Mesenchymal stem cell (in vitro differentiated cells and primary cell): Measurements from ENCODE around the gene THAP8.

Experiments
- DNase-seq: peaks from one replicate; pipeline ENCODE4 v3.0.0-alpha.2; 2013
- H2AFZ ChIP-seq: one replicate; pipeline ENCODE4 v1.6.1; 2013; ENCODE audit warnings: low read depth, mild to moderate bottlenecking, control low read depth, inconsistent platforms, low read length, moderate library complexity
- H2AK5ac ChIP-seq: 2 replicates; pipeline ENCODE4 v1.6.1; 2013; ENCODE audit warnings: low read length, moderate library complexity, mild to moderate bottlenecking, inconsistent platforms; ENCODE audit not compliant: severe bottlenecking
- H2BK120ac ChIP-seq: one replicate; pipeline ENCODE4 v1.6.1; 2013; ENCODE audit warnings: low read depth, mild to moderate bottlenecking, inconsistent platforms, low read length, moderate library complexity
- H2BK12ac ChIP-seq, 2 experiments: one replicate each; pipeline ENCODE4 v1.6.1; 2013; ENCODE audit warnings: inconsistent platforms in 2 of 2, low read length in 2 of 2, mild to moderate bottlenecking in 2 of 2, moderate library complexity in 2 of 2, control low read depth in 1 of 2
- H2BK15ac ChIP-seq: one replicate; pipeline ENCODE4 v1.6.1; 2013; ENCODE audit warnings: mild to moderate bottlenecking, low read depth, inconsistent platforms; ENCODE audit not compliant: poor library complexity, severe bottlenecking
- H2BK5ac ChIP-seq: 2 replicates; pipeline ENCODE4 v1.6.1; 2013; ENCODE audit warnings: low read depth, mild to moderate bottlenecking, low read length, control low read depth, inconsistent platforms; ENCODE audit not compliant: poor library complexity, severe bottlenecking
- H3K14ac ChIP-seq, 2 experiments: one replicate each; pipeline ENCODE4 v1.6.1; 2013; ENCODE audit warnings: inconsistent platforms in 2 of 2, low read length in 2 of 2, control low read depth in 1 of 2, mild to moderate bottlenecking in 1 of 2, moderate library complexity in 1 of 2
- H3K18ac ChIP-seq, 2 experiments: one replicate each; pipeline ENCODE4 v1.6.1; 2013; ENCODE audit warnings: inconsistent platforms in 2 of 2, low read length in 2 of 2, control low read depth in 1 of 2, low read depth in 1 of 2, mild to moderate bottlenecking in 1 of 2
- H3K23ac ChIP-seq, 2 experiments: one replicate each; pipeline ENCODE4 v1.6.1; 2013; ENCODE audit warnings: inconsistent platforms in 2 of 2, low read length in 2 of 2, mild to moderate bottlenecking in 2 of 2, moderate library complexity in 2 of 2, control low read depth in 1 of 2
- H3K27ac ChIP-seq: 2 replicates; pipeline ENCODE4 v1.5.1; 2013; ENCODE audit warnings: mild to moderate bottlenecking, moderate library complexity, low read length, control low read depth, inconsistent platforms; ENCODE audit not compliant: poor library complexity, severe bottlenecking
- H3K27me3 ChIP-seq, 2 experiments: 2 replicates each; pipeline versions ENCODE4 v1.6.1 to v1.7.0; 2013; ENCODE audit warnings: low read length in 2 of 2, mild to moderate bottlenecking in 2 of 2, moderate library complexity in 2 of 2, control low read depth in 1 of 2, inconsistent platforms in 1 of 2; ENCODE audit not compliant: control insufficient read depth in 1 of 2, insufficient read depth in 1 of 2
- H3K36me3 ChIP-seq, 2 experiments: 2 replicates each; pipeline versions ENCODE4 v1.6.1 to v1.7.0; 2013; ENCODE audit warnings: low read length in 2 of 2, control low read depth in 1 of 2, inconsistent platforms in 1 of 2, low read depth in 1 of 2, mild to moderate bottlenecking in 1 of 2; ENCODE audit not compliant: insufficient read depth in 2 of 2, control insufficient read depth in 1 of 2
- H3K4ac ChIP-seq, 2 experiments: one replicate each; pipeline ENCODE4 v1.6.1; 2013; ENCODE audit warnings: inconsistent platforms in 2 of 2, low read length in 2 of 2, mild to moderate bottlenecking in 2 of 2, moderate library complexity in 2 of 2, control low read depth in 1 of 2, low read depth in 1 of 2
- H3K4me1 ChIP-seq: 2 replicates; pipeline ENCODE4 v1.6.1; 2013; ENCODE audit warnings: low read depth, low read length, control low read depth; ENCODE audit not compliant: control insufficient read depth, insufficient read depth
- H3K4me2 ChIP-seq: 2 replicates; pipeline ENCODE4 v1.6.1; 2013; ENCODE audit warnings: low read length, mild to moderate bottlenecking, inconsistent platforms; ENCODE audit not compliant: poor library complexity, severe bottlenecking
- H3K4me3 ChIP-seq, 2 experiments: 2 replicates each; pipeline versions ENCODE4 v1.5.1 to v1.7.0; 2013; ENCODE audit warnings: low read length in 2 of 2, mild to moderate bottlenecking in 2 of 2, control low read depth in 1 of 2, low read depth in 1 of 2; ENCODE audit not compliant: insufficient read depth in 1 of 2
- H3K79me1 ChIP-seq: replicated peaks from 2 replicates; pipeline ENCODE4 v1.6.1; 2013; ENCODE audit warnings: mild to moderate bottlenecking, control low read depth, low read length, inconsistent platforms; ENCODE audit not compliant: poor library complexity, severe bottlenecking
- H3K9ac ChIP-seq: 2 replicates; pipeline ENCODE4 v1.7.0; 2013; ENCODE audit warnings: mild to moderate bottlenecking, low read length, moderate library complexity
- H3K9me3 ChIP-seq: 2 replicates; pipeline ENCODE4 v1.7.0; 2013; ENCODE audit warnings: mild to moderate bottlenecking, low read length; ENCODE audit not compliant: control insufficient read depth
- H4K8ac ChIP-seq: one replicate; pipeline ENCODE4 v1.6.1; 2013; ENCODE audit warnings: inconsistent platforms, mild to moderate bottlenecking, low read length, moderate library complexity
- H4K91ac ChIP-seq: one replicate; pipeline ENCODE4 v1.6.1; 2013; ENCODE audit warnings: mild to moderate bottlenecking, low read length, inconsistent platforms
- WGBS: methylation state at CpG from one replicate; pipeline ENCODE4 v1.1.7; 2013; ENCODE audit warnings: mixed read lengths; 5-methylcytosine and 5-hydroxymethylcytosine counted together

THAP8 gene

DNA sequence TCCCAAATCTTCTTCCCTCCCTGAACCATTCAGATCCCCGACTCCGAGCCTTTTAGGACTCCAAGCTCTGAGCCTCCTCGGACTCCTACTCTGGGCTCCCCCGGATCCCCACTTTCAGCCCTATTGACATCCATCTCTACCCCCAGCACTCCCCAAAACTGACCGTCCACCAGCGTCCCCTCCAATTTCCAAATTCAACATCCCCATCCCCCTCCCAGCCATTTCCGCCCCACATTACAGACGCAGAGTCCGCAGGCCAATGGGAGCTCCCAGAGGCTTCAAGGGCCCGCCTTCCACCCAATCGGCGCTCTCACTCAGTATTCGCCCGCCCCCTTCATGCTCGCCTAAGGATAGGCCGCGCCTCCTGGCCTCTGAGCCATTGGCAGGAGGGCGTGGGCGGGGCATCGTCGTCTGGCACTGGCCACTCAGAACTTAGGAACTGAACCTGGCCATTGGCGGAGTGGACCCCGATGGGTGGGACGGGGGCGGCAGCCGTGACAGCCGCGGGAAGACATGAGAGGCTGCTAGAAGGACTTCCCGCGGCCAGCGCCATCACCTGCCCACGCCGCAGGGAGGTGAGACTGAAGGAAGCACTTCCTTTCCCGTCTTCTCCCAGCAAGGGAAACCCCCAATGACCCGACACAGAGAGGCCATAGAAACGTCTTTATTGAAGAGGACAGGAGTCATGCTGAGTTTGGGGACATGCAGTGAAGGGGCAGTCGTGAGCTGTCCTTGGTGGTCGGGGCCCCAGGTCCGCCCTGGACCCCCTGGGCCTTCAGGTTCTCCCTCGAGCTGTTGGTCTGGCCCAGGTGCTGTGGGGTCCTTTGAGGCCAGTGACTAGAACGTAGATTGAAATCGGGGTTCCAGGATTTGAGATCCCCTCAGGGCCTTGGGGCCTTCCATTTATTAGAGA lies 39.8 kb downstream of the THAP8 start, which contains the start of gene ALKBH6:
Gene ALKBH6 (minus strand): TSS at position 202 of the 913 bp plus-strand sequence. CDS start 816 bp downstream, outside the sequence.
- no peak within 1 kb of the TSS for H2BK5ac ChIP-seq
- WGBS = 4% methylated on average over 36 of the region's 42 CpGs
- H3K4me3 ChIP-seq = peak within 1 kb of the TSS; percentile 75 to 92
- H2AK5ac ChIP-seq = peak within 1 kb of the TSS; percentile 53
- H3K79me1 ChIP-seq = peaks cover 21% of the 10 kb centered on the region
- peak within 1 kb of the TSS; percentile 11 for H2BK120ac ChIP-seq
- peak within 1 kb of the TSS; percentile 45 to 76 for H3K14ac ChIP-seq
- peak within 1 kb of the TSS; percentile 43 to 45 for H3K4ac ChIP-seq
- H4K91ac ChIP-seq = no peak within 1 kb of the TSS
- H2BK12ac ChIP-seq = peak within 1 kb of the TSS in 1 of 2 experiments; percentile 59
- peak within 1 kb of the TSS; percentile 78 for H2AFZ ChIP-seq
- H3K18ac ChIP-seq = peak within 1 kb of the TSS in 1 of 2 experiments; percentile 74
- H3K27me3 ChIP-seq = no peaks in the 10 kb centered on the region
- H3K9ac ChIP-seq = peak within 1 kb of the TSS; percentile 96
- peaks cover 36 to 39% of the 10 kb centered on the region in 2 experiments for H3K36me3 ChIP-seq
- H3K9me3 ChIP-seq = no peaks in the 10 kb centered on the region
- H4K8ac ChIP-seq = peak within 1 kb of the TSS; percentile 12
- peak within 1 kb of the TSS; percentile 71 for H3K4me2 ChIP-seq
- no peak within 1 kb of the TSS for H3K27ac ChIP-seq
- no peak within 1 kb of the TSS for H3K23ac ChIP-seq
- peak within 1 kb of the TSS; percentile 48 for H2BK15ac ChIP-seq
- H3K4me1 ChIP-seq = peaks cover 20% of the 10 kb centered on the region
- peak; percentile 99 for DNase-seq

DNA sequence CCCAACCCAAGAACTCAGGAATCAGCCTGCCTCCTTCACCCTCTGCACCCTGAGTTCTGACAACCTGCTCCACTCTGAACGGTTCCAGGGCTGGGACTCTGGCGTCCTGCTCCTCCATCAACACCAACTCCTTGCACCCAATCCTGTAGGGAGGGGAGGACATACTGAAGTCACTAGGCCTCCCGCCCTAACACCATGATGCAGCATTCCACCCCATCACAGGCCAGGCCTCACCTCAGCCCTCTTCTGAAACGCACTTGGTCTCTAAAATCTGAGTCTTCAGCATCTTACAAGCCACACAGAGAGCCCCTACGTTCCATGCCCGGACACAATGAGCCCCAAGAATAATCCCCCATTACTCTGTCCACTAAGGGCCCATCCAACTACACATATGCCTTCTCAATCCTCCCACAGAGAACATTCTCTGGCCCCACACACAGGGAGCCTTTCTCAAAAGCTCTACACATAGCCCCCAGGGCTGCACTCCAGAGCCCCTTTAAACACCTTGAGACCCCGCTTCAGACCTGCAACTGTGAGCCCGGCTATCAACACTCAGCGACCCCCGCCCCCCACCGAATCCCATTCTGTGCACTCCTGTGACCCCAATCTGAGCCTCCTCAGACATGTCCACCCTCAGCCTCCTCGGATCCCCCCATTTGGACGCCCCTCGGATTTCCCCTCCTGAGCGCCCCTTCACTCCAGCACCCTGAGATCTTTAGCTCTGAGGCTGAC lies 40.6 kb downstream of the THAP8 start:
- Histone ChIP-seq H4K91ac (no peak overlapping the region), H3K14ac (peak overlapping the region; percentile 45 to 76), H2BK12ac (peak overlapping the region in 1 of 2 experiments; percentile 59), H3K4me3 (peak overlapping the region; percentile 75 to 92), H2AK5ac (peak overlapping the region; percentile 53), H3K27ac (no peak overlapping the region), H3K4me1 (peaks cover 23% of the 10 kb centered on the region), H2AFZ (peak overlapping the region; percentile 78), H2BK5ac (no peak overlapping the region), H4K8ac (peak overlapping the region; percentile 12), H3K27me3 (no peaks in the 10 kb centered on the region), H3K36me3 (peaks cover 30 to 31% of the 10 kb centered on the region in 2 experiments), H3K79me1 (peaks cover 19% of the 10 kb centered on the region), H3K9ac (peak overlapping the region; percentile 96), H2BK120ac (peak overlapping the region; percentile 11), H2BK15ac (peak overlapping the region; percentile 48), H3K4me2 (peak overlapping the region; percentile 71), H3K4ac (peak overlapping the region; percentile 43 to 45), H3K23ac (no peak overlapping the region), H3K9me3 (no peaks in the 10 kb centered on the region), H3K18ac (peak overlapping the region in 1 of 2 experiments; percentile 74)
- 34% methylated on average over 15 of the region's 15 CpGs for WGBS
- DNase-seq = no peak

DNA sequence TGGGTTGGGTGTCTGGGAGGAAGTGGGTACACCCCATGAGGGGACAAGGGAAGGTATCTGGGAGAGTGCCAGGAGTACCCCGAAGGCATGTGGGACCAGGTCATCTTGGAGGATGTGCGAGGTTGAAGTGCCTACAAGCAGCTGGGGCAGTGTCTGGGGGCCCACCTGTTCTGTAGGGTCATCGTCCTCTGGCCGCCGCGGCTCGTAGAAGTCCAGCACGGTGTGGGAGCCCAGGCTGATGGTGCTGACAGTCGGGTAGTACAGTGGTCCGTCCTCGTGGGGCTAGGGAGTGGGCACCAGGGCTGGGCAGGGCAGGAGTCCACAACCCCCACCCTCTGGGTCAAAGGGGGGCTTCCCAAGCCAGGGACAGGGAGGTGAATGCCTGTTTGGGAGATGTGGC lies 43.7 kb downstream of the THAP8 start:
- Histone ChIP-seq H2AFZ (no peak overlapping the region), H2BK5ac (no peak overlapping the region), H2BK120ac (no peak overlapping the region), H3K4ac (no peak overlapping the region), H4K8ac (no peak overlapping the region), H2BK15ac (no peak overlapping the region), H2BK12ac (no peak overlapping the region), H3K9ac (no peak overlapping the region), H3K18ac (no peak overlapping the region), H2AK5ac (no peak overlapping the region), H3K9me3 (no peaks in the 10 kb centered on the region), H3K4me2 (no peak overlapping the region), H3K23ac (no peak overlapping the region), H3K27me3 (no peaks in the 10 kb centered on the region), H3K14ac (no peak overlapping the region), H3K79me1 (peaks cover 18% of the 10 kb centered on the region), H3K4me1 (peaks cover 21% of the 10 kb centered on the region), H3K36me3 (peaks cover 3 to 6% of the 10 kb centered on the region in 2 experiments), H3K4me3 (no peak overlapping the region), H3K27ac (no peak overlapping the region), H4K91ac (no peak overlapping the region)
- DNase-seq = no peak
- 96% methylated on average over 11 of the region's 11 CpGs for WGBS
